Islet of Langerhans (tissue), 1 donor: ENCODE data around the gene ATRN.

Experiments
- FAIRE-seq: peaks from one replicate; lab custom pipeline; 2011; peaks lifted over from hg19 to GRCh38; lab: Jason Lieb, UNC

Gene ATRN

DNA sequence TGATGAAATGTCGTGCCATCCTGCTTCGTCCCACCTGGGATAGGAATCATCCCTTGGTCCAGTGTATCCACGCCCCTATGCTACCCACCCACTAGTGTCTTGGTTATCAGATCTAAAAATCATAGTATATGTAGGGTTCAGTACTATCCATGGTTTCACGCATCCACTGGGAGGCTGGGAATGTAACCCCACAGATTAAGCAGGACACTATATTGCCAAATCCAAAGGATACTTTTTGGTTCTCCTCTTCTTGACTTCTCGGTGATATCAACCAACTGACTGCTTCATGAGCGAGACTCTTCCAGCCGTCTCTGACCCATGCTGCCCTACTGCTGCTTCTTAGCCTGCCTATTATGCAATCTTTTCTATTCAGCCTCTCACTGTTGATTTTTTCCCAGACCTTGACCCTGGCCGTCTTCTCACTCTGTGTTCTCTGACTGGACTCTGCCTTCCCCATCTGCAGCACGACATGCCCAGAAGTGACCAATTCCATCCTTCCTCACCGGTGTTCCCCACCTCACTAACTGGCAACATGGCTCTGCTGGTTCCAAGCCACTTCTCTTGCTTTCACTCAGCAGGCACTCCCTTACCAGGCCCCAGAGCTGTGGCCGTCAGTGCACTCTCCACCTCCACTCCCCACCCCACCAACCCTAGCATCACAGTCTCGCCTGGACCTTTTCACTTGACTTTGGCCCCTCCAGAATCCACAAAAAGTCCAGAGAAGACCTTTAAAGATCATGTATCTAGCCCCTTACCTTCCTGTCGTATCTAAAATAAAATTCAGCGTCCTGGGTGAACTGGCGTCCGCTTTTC is 157.9 kb downstream of the ATRN start:
- no peak for FAIRE-seq

DNA sequence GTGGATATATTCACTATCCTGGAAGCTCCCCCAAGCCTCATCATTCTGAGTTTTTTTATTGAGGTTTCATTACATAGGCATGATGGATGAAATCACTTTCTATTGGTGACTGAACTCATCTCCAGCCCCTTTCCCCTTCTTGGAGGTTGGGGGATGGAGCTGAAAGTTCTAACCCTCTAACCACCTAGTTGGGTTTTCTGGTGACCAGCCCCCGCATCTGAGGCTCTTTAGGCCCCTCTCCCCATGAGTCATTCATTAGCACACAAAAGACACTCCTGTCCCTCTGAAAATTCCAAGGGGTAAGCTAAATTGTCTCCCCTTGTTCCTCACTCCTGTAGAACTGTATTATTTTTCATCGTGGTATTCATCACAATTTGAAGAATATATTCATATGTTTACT is 159.1 kb downstream of the ATRN start:
- FAIRE-seq, result no peak

DNA sequence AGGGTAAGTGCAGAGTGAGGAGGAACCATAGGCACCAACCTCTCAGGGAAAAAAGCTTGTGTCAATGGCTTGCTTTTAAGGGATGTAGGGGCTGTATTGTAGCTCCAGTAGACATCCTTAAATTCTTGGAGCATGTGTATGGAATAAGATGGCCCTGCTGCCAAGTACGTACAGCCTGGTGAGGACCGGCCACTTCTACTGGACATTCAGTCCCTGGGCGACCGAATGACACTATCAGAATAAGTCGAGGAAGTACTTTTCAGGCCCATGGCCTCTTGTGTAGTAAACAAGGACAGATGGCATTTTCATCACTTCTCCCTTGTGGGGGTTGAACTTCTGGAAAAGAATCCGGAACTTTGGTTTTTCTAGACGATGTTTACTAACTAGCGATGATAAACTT is 159.6 kb downstream of the ATRN start:
- FAIRE-seq, result no peak

DNA sequence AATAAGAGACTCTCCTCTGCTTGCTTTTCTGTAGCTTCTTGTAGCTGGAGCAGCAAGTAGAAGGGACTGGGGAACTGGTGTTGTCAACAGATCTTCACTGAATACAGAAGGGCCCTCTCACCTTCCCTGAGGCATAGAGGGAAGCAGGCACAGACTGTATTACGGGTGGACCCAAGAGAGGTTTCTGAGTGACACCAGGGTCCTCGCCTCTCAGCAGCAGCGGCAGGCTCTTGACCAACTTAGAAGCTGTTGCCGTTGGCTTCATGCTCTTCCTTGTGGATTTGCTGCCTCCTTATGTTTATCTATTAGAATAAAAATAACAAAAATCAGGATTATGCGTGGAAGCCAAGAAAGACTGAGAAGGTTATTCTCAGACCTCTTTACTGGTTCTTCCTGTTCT is 160.7 kb downstream of the ATRN start:
- FAIRE-seq, result no peak

DNA sequence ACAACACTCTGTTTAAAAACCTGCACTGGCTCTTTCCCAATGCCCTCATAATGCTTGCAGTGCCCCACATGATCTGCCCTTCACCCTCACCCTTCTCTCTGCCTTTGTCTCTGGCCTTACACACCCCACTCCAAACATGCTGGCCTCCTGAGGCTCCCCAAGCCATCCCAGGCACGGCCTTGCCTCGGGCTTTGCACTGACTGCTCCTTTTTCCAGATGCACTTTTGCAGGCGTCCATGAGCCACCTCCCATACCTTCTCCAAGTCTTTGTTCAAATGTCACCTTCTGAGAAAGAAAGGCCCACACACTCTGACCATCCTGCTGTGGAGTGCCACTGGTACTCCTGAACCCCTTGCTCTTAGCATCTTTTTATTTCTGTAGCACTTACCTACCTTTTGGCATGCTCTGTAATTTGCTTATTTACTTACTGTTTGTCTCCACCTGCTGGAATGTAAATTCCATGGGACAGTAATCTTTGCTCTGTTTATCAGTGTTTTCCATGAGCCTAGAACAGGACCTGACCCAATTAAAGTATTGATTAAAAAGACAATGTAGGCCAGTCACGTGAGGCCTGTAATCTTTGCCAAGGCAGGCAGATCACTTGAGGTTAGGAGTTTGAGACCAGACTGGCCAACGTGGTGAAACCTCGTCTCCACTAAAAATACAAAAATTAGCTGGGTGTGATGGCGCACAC is 161.6 kb downstream of the ATRN start:
- FAIRE-seq, result no peak

DNA sequence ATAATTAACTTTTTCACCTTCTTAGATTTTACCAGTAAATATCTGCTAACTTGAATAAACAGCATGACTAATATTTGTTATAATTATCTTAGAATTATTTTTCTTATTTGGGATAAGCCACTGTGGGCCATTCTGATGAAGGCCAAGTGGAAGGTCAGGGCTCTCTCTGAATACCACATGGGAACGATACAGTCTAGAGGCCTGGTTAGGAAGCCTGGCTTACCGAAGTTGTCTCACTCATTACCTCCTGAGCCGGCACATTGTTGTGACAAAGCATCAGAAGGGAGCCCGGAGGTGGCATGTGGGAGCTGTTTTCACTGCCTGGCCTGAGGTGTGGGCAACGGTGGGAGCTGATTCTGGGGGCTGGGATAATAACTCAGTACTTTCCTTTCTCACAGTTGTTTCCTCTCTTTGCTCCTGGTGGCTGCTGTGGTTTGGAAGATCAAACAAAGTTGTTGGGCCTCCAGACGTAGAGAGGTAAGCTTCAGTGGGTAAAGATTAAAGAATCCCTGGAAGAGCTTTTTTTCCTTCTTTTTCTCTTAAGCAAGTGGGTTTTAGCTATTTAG is 163.2 kb downstream of the ATRN start:
- no peak for FAIRE-seq

DNA sequence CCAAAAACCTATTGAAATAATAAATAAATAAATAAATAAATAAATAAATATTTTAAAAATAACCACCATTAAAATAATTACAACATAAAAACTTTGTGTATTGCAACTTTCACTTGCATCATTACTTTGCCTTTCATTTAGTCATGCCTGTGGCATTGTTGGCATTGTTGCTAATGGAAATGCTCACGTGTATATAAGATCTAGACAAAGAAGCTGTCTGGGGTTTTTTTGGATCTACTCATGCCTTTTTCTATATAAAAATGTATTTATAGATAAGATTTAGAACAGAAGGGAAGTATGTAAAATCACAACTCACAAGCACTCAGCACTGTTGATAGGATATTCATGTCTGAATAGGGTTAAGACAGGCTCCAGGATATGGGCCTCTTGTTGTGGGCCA is 164.5 kb downstream of the ATRN start:
- no peak for FAIRE-seq

DNA sequence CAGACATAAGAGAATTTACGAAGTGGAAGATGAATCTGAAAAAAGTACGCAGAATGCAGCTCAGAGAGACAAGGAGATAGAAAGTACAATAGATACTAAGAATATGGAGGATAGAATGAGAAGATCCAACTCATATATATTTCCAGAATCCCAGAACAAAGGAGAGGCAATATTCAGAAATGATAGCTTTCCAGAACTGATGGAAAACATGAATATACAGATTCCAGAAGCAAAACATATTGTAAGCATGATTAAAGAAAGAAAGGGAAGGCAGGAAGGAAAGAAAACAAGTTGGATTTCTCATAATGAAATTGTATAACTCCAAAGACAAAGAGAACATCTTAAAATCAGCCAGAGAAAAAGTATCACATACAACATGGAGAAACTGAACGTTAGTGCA is 169.4 kb downstream of the ATRN start:
- FAIRE-seq, result no peak

DNA sequence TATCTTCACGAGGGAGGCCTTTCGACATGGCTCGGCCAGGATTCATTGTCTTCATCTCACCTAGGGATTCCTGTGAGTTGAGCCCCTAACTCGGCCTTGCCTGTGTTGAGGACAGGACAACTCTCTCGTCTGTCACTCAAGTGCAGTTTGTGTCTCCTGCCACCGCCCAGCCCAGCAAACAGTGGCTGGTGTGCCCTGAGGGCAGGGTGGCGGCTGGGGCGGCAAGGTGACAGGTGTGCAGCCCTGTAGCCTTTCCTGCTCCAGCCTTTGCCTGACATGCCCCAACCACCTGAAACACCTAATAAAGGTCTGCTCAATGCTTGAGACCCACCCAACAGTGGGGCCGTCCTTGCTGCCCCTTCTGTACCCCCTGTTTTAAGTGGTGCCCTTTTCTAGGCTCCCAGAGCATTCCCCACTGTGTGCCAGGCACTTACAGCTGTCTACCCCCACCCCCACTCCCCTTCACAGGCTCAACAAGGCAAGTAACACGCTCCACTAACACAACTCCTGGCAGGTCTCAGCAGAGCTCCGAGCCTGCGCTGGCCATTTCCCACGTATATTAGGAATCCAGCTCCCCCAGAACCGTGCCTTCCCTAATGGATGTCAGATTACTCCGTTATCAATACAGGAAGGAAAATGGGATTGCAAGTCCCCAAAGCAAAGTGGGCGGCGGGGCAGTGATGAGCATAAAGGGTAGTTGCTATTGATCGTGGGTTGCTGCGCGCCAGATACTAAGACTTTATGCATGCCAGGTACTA is 174.7 kb downstream of the ATRN start:
- FAIRE-seq, result no peak

DNA sequence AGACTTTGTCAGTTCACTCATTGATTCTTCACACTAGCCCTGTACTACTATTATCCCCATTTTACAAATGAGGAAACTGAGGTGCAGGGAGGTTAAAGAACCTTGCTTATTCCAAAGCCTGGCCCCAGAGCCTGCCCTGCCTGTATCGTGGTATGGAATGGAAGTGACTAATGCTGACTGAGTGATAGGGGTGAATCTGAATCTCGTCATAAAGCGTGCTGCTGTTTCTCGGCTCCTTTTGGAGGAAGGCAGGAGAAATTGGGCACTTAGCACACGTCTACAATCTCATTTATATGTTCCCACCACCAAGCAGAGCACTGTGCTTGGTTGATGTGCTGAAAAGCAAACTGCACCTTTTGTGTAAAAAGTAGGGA is 175.2 kb downstream of the ATRN start:
- FAIRE-seq, result no peak

DNA sequence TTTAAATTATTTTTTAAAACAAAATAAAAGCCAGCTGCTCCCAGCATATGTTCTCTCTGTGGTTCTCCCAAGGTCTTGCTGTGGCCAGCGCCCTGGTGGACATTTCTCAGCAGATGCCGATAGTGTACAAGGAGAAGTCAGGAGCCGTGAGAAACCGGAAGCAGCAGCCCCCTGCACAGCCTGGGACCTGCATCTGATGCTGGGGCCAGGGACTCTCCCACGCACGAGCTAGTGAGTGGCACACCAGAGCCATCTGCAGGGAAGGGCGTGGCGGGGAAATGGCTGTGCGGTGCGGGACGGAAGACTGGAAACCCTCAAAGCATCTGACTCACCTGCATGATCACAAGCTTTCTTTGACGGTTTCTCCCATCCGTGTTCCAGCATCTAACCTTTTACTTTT is 175.8 kb downstream of the ATRN start:
- no peak for FAIRE-seq

DNA sequence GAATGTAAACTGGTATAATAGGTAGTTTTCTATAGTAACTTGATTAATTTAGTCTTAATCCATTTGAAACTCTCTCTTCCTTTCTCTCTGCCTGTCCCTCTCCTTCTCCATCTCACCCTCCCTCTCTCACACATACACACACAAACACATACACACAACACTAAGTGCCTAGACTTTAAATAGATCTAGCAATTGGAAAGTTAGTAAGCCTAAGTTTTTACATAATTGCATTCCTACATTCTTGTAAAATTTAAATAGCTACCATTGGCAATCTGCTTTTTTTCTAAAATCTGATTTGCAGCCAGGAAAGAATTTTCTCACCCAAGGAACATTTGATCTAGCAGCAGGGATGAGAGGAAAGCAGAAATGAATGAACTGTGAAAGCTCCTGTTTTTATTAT is 176.7 kb downstream of the ATRN start:
- no peak for FAIRE-seq

DNA sequence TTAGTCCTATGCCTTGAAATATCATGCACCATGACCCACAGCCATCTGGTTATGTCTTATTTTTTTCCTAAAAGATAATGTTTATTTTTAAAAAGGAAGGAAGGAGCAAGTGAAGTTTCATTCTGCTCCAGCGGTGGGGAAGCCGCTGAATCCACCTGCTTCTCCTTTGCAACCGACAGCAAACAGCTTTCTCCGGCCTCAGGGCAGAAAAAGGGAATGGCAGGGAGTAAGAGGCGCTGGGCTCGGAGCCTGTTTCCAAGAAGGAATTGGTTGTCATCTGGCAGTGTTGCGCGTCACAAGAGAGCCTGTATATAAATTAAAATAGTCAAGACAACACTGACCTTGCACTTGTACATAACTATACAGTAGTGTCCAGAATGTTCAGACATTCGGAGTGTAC is 178.1 kb downstream of the ATRN start:
- no peak for FAIRE-seq

DNA sequence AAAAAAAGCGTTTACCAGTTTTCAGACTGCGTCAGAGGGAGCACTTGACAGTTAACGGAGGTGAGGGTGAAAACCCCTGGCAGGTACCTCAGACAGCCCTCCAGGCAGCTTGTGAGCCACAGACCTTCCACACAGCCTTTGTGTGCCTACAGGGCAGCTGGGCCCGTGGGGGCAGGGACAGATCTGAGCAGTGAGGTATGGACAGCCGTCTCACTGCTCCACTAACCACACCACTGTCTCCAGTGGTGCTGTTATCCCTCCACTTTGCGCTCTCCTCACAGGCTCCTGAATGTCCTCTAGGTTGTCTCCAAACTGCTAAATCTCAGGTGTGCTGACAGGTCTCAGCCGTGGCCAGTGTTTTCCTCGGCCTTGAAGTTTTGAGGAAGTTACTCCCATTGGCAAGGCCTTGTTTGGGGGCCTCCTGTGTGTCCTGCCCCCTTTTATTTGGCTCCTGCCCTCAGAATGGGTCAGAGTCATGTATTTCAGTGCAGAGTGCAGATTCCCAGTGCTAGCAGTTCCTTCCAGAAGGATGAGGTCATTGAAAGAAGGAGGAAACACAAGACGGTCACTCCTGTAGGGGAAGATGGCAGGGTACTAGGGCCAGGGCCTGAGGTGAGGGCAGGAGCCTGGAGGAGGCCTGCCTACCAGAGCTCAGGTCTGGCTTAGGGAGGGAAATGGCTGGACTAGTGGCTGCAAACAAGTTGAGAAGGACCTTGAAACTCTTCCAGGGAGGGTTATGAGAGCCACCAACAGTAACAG is 180.6 kb downstream of the ATRN start:
- FAIRE-seq, result no peak

DNA sequence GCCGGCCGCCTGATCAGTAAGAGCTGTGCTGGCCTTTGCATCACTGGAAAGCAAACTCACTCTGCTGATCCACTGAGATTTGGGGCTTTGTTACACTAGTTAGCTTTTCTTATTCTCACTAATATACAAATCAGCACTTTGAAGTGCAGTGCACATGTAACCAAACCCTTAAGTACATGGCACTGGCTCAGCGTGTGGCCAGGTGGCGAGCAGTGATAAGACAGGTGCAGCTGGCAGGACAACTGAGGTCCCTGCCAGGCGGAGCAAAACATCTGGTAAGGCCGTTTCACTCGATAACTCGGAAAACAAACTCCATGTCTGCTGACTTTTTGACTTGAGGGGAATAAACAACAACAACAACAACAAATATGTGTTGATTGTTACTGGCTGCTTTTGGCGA is 181.4 kb downstream of the ATRN start:
- no peak for FAIRE-seq

DNA sequence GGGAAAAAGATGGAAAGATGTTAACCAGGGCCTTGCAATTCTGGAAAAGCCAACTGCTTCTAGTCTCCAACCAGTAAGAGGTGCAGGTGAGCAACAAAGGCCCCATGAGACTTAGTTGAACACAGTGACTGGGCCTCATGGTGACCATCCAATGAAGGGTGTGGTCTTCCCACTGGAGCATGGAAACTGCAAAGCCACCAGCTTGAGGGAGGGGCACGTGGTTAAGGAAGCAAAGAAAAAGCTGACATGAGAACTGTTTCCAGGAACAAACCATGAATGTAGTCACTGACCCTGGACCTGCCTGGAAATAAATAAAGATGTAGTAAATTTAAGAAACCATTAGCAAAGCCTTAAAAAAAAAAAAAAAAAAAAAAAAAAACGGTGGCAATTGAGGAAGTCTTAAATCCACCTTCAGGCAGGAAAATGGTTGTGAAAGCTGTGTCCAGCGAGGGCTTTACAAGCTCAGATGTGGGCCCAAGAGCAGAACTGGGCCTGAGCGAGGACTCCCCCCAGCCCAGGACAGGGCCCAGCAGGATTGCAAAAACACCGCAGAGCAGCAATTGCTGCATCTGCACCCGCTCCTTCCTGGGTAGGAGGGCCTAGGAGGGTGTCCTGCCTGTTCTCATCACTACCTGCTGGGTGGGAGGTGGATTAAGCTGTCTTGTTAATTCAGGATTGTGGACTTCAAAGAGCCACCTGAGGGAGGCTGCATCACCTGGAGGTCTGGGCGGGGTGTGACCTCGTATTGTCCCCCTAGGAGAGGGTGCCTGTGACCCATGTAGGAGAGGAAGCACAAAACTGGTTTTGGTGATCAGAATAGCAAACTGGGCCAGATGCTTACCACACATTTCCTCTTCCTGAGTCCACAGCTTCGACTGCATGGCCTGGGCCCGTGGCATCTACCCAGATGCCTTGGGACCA is 182.1 kb downstream of the ATRN start:
- FAIRE-seq, result no peak

DNA sequence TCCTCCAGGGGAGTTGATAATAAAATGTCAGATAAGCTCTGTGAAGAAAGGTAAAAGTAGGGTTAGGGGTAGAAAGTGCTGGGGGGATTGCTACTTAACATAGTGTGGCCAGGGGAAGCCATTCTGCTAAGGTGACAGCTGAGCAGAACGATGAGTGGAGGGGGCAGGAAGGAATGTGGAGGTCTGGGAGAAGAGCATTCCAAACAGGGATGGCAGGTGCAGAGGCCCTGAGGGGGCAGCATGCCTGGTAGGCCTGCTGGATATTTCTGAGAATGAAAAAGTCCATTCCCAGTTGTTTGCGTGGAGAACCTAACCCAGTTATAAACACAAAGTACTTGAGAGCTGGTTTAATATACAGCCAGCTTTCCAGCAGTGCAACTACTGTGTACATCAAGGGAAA is 183.1 kb downstream of the ATRN start:
- no peak for FAIRE-seq

DNA sequence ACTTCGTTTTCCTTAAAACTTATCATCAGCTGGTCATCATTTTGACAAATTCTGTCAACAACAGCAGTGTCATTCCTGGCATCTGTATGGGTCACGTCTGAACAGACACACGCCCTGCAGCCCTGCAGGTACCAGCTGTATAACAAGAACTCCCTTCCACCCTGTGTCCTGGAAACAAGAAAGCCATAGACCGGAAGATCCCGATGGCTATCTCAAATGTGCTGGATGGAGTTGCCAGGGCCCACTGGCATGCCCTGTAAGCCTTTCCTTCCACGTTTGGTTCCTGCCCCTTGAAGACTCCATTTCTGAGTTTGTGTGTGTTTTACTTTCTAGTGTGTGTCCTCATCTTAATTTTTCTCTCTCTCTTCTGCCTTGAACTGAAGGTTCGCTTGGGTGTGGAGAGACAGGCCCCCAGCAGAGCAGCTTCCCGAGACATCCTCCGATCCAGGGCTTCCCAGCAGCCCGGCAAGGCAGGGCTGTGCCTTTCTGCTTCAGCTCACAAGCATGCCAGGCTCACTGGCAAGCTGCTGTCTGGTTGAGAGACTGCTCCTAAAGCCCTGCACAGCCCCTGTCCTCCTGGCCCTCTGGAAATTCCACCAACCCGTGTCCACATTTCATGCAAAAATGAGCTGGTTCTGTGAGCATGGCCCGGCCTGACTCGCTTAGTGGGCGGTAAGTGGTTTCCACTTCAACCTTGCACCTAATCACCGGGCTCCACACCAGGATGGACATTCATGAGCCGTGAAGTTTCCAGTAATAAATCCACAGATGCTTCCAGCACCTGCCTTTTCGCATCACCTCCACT is 183.7 kb downstream of the ATRN start:
- FAIRE-seq, result no peak

DNA sequence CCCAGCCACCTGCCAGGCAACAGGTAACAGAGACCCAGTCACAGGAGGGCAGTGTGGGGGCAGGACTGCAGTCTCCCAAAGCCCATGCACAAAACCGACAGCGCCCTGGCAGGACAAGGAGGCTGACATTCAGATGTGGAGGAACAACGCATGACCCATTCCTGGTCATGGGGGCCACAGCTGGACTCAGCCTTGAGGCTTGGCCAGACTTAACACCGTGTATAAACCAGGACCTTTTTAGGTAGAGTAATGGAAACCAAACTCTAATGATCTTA is 184.2 kb downstream of the ATRN start:
- no peak for FAIRE-seq

DNA sequence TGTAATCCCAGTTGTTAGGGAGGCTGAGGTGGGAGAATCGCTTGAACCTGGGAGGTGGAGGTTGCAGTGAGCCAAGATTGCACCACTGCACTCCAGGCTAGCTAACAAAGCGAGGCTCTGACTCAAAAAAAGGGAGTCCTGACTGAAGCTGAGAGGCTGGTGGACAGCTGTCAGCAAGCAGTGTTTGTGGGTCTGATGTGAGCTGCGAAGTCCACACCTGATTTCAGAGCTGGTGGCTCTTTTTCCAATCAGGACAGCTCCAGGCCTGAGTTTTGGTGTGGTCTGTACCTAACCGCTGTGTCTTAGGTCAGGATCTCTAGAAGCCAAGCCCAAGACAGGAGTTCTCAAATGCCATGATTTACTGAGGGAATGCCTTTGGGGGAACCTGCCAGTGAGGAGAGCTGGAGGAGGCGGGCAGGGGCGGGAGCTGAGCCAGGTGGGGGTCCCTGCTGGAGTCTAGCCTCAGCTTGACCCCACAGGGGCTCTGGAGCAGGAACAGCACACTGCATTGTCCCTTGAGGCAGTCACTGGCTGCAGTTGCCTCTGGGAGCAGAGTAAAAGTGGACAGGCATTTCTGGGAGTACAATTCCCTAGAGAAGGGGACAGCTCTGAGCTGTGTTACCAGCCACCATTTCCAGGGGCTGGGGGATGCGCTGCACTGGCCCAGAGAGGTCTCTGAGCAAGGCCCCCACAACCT is 187.3 kb downstream of the ATRN start:
- FAIRE-seq, result no peak
